Neutrophil (primary cell): Measurements from ENCODE around the gene LSP1.

Experiments
- H3K27ac ChIP-seq: fragments of 200-600 bp; sonication (generic); 2 replicates; pipeline ENCODE4 v1.5.1; 2016; ENCODE audit warnings: mild to moderate bottlenecking, moderate library complexity
- H3K27me3 ChIP-seq: fragments of 200-600 bp; sonication (generic); 2 replicates; pipeline ENCODE4 v1.6.0; 2016; ENCODE audit warnings: mild to moderate bottlenecking
- H3K36me3 ChIP-seq: fragments of 200-600 bp; sonication (generic); 2 replicates; pipeline ENCODE4 v1.5.1; 2017
- H3K4me1 ChIP-seq, 2 experiments: fragments of 200-600 bp in 1 of 2; sonication (generic) in 1 of 2; 1 replicate in 1 of 2; 2 replicates in 1 of 2; pipeline versions ENCODE4 v1.5.1 to v1.6.1; 2013 to 2016; ENCODE audit warnings: low read depth in 1 of 2, low read length in 1 of 2, mild to moderate bottlenecking in 1 of 2, moderate library complexity in 1 of 2; ENCODE audit not compliant: control insufficient read depth in 1 of 2, insufficient read depth in 1 of 2
- H3K4me3 ChIP-seq, 2 experiments: fragments of 200-600 bp in 1 of 2; sonication (generic) in 1 of 2; 1 replicate in 1 of 2; 2 replicates in 1 of 2; pipeline ENCODE4 v1.5.1; 2013 to 2016; ENCODE audit warnings: low read depth in 1 of 2, low read length in 1 of 2, mild to moderate bottlenecking in 1 of 2, moderate library complexity in 1 of 2
- H3K9me3 ChIP-seq: fragments of 200-600 bp; sonication (generic); 2 replicates; pipeline ENCODE4 v1.5.1; 2016
- CTCF ChIP-seq: fragments of 200-600 bp; sonication (generic); IDR thresholded peaks from 2 replicates; pipeline ENCODE4 v1.5.1; 2016; ENCODE audit warnings: antibody characterized with exemption

LSP1 gene

DNA sequence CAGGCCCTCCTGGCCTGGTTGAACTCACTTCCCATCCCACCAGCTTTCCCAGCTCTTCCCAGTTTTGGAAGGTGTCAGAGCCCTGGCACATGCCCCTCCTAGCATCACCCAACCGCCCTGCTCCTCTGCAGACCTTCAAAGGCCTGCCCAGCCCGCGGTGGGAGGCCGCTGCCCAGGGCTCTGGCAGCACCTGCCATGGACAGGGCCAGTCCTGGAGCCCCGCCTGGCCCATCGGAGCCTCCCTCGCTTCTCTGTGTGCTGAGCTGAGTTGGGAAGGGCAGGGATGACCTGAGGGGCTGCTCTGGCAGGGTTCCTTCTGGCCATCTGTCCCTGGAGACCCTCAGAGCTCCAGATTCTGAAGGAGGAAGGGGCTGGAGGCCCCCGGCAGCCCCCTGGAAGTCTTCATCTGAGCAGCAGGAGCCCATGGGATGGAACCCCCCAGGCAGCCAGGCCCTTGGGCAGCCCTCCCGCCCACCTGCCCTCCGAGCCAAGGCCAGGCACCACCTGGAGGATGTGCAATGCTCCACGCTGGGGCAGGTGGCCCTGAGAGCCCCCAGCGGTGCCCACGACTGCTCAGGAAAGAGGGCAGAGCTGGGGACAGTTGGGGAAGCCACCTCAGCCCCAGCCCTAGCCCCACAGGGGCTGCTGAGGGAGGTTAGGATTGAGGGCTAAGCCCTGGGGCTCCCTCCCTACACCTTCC, 3.6 kb downstream of the LSP1 start:
- H3K4me1 ChIP-seq, result peaks cover 83 to 89% of the 10 kb centered on the region in 2 experiments
- no peaks in the 10 kb centered on the region for H3K27me3 ChIP-seq
- peak overlapping the region; percentile 100 for H3K27ac ChIP-seq
- TF ChIP-seq CTCF, result no peak
- H3K9me3 ChIP-seq, result no peaks in the 10 kb centered on the region
- peaks cover 71% of the 10 kb centered on the region for H3K36me3 ChIP-seq
- H3K4me3 ChIP-seq, result peak overlapping the region in 1 of 2 experiments; percentile 81

- peak overlapping the region; percentile 100 for H3K27ac ChIP-seq
- H3K4me1 ChIP-seq, result peaks cover 83 to 89% of the 10 kb centered on the region in 2 experiments
- peaks cover 75% of the 10 kb centered on the region for H3K36me3 ChIP-seq
- no peaks in the 10 kb centered on the region for H3K9me3 ChIP-seq
- H3K27me3 ChIP-seq, result no peaks in the 10 kb centered on the region
- TF ChIP-seq CTCF, result no peak
- H3K4me3 ChIP-seq, result peak overlapping the region in 1 of 2 experiments; percentile 81
These were observed 4.2 kb downstream of the LSP1 start for GRCh38 chr11:1857064-1857463.

DNA sequence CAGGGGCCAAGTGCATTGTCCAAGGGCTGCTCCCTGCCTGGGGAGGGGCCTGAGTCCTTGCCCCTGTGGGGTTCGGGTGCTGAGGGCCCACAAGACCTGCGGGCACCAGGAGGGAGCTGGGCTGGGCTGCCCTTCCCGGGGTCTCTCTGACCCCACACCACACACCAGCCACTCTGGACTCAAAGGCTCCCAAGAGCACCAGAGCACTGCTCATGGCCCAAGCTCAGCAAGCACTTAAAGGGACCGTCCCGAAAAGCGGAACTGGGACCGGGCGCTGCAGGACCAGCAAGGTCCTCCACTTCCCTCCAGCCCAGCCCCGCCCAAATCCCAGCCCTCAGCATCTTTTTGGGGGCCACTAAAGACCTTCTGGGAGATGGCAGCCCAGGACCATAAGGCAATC, 5.3 kb downstream of the LSP1 start:
- Histone ChIP-seq H3K27me3 (no peaks in the 10 kb centered on the region), H3K27ac (peak overlapping the region; percentile 100), H3K4me3 (peak overlapping the region; percentile 16 to 81), H3K36me3 (peaks cover 86% of the 10 kb centered on the region), H3K9me3 (no peaks in the 10 kb centered on the region), H3K4me1 (peaks cover 84 to 94% of the 10 kb centered on the region in 2 experiments)
- TF ChIP-seq CTCF, result no peak

GRCh38 chr11:1858576-1858975, 5.7 kb downstream of the LSP1 start:
- Histone ChIP-seq H3K9me3 (no peaks in the 10 kb centered on the region), H3K4me1 (peaks cover 88 to 98% of the 10 kb centered on the region in 2 experiments), H3K36me3 (peaks cover 90% of the 10 kb centered on the region)

GRCh38 chr11:1859004-1859403, 6.1 kb downstream of the LSP1 start:
- no peak for TF ChIP-seq CTCF
- peaks cover 87 to 100% of the 10 kb centered on the region in 2 experiments for H3K4me1 ChIP-seq

More at GRCh38 chr11:1858576-1858975, 5.7 kb downstream of the LSP1 start:
- no peak for TF ChIP-seq CTCF
- H3K4me3 ChIP-seq, result peak overlapping the region; percentile 16 to 81
- H3K27me3 ChIP-seq, result no peaks in the 10 kb centered on the region
- peak overlapping the region; percentile 100 for H3K27ac ChIP-seq

More at GRCh38 chr11:1859004-1859403, 6.1 kb downstream of the LSP1 start:
- Histone ChIP-seq H3K4me3 (peak overlapping the region in 1 of 2 experiments; percentile 81), H3K36me3 (peaks cover 95% of the 10 kb centered on the region), H3K27ac (peak overlapping the region; percentile 100), H3K27me3 (no peaks in the 10 kb centered on the region), H3K9me3 (no peaks in the 10 kb centered on the region)
